Stimulated activated naive CD4-positive, alpha-beta T cell treated with Interleukin-2 at 50 U/mL for 16 hours (primary cell): ENCODE results near the gene ANK3.

Experiments used
- DNase-seq: peaks from one replicate; lab custom pipeline; 2025; lab: John Stamatoyannopoulos, UW

Gene ANK3

GRCh38 chr10:60413306-60414012 is 23.8 kb upstream of the ANK3 start:
- DNase-seq, result no peak

- DNase-seq, result no peak
Observed at GRCh38 chr10:60410970-60411369, 21.3 kb upstream of the ANK3 start.

- no peak for DNase-seq
Observed at GRCh38 chr10:60409202-60409601, 19.5 kb upstream of the ANK3 start.

GRCh38 chr10:60406182-60406581 is 16.5 kb upstream of the ANK3 start:
- no peak for DNase-seq

- no peak for DNase-seq
Observed at GRCh38 chr10:60405172-60405571, 15.5 kb upstream of the ANK3 start.

GRCh38 chr10:60403168-60403873 is 13.6 kb upstream of the ANK3 start:
- DNase-seq, result no peak

GRCh38 chr10:60400366-60400765 is 10.7 kb upstream of the ANK3 start:
- DNase-seq, result no peak

GRCh38 chr10:60399328-60399727 is 9.7 kb upstream of the ANK3 start:
- no peak for DNase-seq

- no peak for DNase-seq
Observed at GRCh38 chr10:60397792-60398191, 8.1 kb upstream of the ANK3 start.

GRCh38 chr10:60396766-60397165 is 7.1 kb upstream of the ANK3 start:
- DNase-seq, result no peak

- no peak for DNase-seq
Observed at GRCh38 chr10:60395711-60396110, 6.0 kb upstream of the ANK3 start.

- DNase-seq, result no peak
Observed at GRCh38 chr10:60394446-60394845, 4.8 kb upstream of the ANK3 start.

- no peak for DNase-seq
Observed at GRCh38 chr10:60390224-60390626, 550 bp upstream of the ANK3 start.

GRCh38 chr10:60388709-60389301 is 870 bp downstream of the ANK3 start:
- DNase-seq, result no peak

- no peak for DNase-seq
Observed at GRCh38 chr10:60388116-60388625, 1.5 kb downstream of the ANK3 start.

GRCh38 chr10:60387531-60387930 is 2.1 kb downstream of the ANK3 start:
- DNase-seq, result no peak

GRCh38 chr10:60385399-60385738 is 4.3 kb downstream of the ANK3 start:
- DNase-seq, result no peak

GRCh38 chr10:60384708-60385398 is 4.8 kb downstream of the ANK3 start:
- DNase-seq, result no peak

GRCh38 chr10:60384011-60384410 is 5.7 kb downstream of the ANK3 start:
- DNase-seq, result no peak

GRCh38 chr10:60382946-60383681 is 6.6 kb downstream of the ANK3 start:
- DNase-seq, result no peak

- DNase-seq, result no peak
Observed at GRCh38 chr10:60380781-60381180, 8.9 kb downstream of the ANK3 start.

GRCh38 chr10:60377955-60378354 is 11.7 kb downstream of the ANK3 start:
- no peak for DNase-seq
